GM20431 (cell line): ENCODE measurements around the gene FBXO3.

Source experiments
- in situ Hi-C: fragments of 300-500 bp; cut with MseI, MboI; formaldehyde crosslinking; loops from one replicate; pipeline ENCODE4 v1.15.0; 2020; ENCODE audit warnings: low sequenced_read_pairs; ENCODE audit not compliant: unreplicated experiment

Gene FBXO3

GRCh38 chr11:33706546-33706945 lies 67.8 kb downstream of the FBXO3 start:
- in situ Hi-C loops = no loop called here

GRCh38 chr11:33704240-33705002 lies 69.9 kb downstream of the FBXO3 start:
- in situ Hi-C loops = no loop called here

DNA sequence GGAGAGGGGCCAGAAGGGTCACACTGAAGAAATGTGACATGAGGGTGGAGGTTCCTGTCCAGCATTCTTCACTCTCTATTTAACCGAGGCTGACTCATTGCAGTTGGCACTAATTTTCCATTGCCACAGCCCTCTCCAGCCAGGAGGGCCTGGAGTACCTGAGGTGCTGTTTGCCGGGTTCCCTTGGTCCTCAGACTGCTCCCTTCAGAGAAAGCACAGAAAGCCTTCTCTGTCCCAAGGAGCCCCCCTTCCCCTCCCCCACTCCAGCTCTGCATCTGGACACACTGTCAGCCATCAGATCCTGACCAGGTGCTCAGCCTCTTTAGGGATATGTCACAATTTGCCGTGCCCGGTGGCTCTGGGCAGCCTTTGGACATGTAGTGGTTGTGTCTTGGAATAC lies 70.5 kb downstream of the FBXO3 start:
- in situ Hi-C loops = no loop called here

DNA sequence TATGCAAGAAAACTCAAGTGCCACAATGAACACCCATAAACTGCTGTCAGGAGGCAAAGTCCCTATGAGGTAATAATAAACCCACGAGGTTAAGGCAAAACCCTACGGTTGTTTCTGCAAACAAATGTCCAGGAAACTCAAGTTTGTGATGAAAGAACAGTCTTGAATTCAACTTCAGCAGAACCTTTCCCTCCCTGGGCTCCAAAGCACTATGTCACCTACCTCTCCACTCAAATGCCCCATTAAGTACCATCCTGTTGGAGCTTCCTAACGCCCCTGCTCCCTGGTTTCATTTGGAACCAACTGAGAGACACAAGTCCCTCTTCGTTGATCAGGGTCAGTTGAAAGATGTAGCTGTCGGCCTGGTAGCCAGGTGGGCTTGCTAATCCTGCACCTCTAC lies 71.1 kb downstream of the FBXO3 start:
- in situ Hi-C loops = no loop called here

GRCh38 chr11:33701302-33702230 lies 72.8 kb downstream of the FBXO3 start:
- in situ Hi-C loops = no loop called here

- in situ Hi-C loops = no loop called here
Measured at GRCh38 chr11:33700502-33701271, 73.6 kb downstream of the FBXO3 start, which contains the start of gene C11orf91. Gene C11orf91 (minus strand): TSS chr11:33700826. CDS start chr11:33700740, 86 bp downstream.

DNA sequence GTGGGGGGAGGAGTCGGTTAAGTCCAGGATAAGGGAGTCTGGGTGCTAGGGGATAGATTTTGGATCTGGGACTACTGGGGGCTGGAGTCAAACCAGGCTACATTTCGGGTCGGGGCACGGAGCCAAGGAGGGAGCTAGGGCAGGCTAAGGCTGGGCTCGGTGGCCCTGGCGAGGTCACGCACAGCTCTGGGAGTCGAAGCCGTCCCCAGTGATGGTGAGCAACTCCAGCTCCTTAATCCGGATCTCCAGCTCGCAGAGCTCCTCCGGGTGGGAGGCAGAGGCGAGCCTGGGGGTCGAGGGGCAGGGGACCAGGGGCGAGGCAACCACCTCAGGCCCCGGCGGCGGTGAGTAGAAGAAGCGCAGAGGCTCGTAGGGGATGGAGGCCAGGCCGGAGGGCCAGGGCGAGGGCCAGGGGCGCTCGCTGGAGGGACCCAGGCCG lies 74.2 kb downstream of the FBXO3 start:
- in situ Hi-C loops = no loop called here

DNA sequence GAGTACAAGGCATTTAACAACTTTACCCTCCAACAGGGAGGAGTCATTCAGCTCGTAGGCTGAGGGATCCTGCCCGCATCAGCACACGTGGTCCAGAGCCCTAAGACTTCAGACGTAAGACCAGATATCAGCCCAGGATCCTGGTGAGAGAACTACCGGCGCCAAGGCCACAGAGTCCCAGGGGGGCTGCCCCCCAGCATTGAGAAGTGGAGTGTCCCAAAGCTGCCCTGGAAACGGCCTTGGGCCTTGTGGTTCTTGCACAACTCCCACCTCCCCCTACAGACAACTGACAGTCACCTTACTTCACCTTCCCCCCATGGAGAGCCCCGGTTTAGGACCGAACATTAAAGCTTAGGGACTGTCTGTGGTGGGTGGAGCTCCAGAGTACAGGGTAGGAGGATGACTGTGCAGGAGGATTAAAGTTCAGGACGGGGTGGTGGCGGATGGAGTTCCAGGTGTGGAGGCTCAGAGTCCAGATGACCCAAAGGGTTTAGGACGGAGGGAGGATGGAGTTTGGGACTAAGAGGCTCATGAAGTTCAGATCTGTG lies 74.7 kb downstream of the FBXO3 start:
- in situ Hi-C loops = no loop called here

DNA sequence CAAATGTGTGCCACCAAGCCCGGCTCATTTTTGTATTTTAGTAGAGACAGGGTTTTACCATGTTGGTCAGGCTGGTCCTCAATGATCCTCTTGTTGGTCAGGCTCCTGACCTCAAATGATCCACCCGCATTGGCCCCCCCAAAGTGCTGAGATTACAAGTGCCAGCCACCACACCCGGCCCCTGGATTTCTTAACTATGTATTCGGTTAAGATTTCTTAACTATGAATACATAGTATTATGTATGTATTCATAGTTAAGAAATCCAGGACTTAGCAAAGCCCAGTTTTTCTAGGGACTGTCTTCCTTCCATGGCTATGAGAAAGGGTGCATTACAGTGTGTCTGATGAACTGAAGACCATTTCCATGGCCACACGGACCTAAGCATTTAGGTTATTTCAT lies 75.4 kb downstream of the FBXO3 start:
- in situ Hi-C loops = no loop called here

- in situ Hi-C loops = no loop called here
Measured at GRCh38 chr11:33697997-33698396, 76.3 kb downstream of the FBXO3 start.

- in situ Hi-C loops = no loop called here
Measured at GRCh38 chr11:33696931-33697638, 77.2 kb downstream of the FBXO3 start.

GRCh38 chr11:33696411-33696810 lies 77.9 kb downstream of the FBXO3 start:
- in situ Hi-C loops = no loop called here

DNA sequence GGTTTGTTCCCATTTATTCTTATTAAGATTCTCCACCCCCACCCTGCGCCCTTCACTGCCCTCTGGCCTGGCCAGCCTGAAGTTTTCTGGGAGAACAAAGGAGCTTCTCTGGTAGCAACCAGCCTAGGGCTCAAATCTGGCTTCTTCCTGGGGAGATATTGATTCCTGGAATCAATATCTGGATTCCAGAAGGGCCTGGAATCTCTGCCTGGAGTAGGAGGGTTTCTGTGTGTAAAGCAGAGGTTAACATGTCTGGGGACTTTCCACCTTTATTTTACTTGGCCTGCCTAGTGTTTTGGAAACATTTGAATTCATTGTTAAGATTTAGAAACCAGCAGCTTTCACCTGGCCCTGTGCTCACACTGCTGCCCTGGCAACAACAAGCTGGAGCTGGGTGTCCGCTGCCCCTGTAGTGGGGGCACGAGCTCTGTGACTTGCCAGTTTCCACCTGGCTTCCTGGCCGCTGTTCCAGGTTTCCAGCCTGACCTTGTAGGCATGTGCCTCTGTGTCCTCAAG lies 79.2 kb downstream of the FBXO3 start:
- in situ Hi-C loops = no loop called here

DNA sequence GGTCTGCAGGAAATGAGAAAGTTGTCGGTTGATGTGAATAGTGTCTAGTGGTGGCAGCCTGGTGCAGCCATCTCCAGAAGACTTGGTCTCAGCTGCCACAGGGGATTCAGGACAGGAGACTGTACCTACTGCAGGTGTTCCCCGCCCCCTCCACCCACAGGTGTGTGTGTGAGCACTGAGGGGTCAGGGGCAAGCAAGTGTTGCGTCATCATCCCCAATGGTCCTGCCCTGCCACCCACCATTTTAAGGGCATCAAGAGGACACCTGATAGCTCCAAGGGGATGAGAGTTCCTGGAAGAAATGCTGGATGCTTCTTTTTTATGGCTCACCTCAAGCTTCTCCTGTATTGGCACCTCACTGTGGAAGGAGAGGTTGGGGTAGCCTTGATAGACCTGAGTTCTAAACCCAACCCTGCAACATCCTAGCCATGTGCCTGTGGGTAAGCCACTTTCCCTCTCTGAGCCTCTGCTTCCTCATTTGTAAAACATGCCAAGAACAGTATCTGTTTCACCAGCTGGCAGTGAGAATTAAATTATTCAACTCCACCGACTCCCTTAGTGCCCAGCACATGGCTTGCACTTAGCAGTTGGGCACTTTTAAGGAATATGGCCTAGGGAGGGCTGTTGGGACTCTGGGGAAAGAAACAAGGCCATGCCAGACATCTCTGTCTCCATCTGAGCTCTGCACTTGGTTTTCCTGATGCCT lies 79.8 kb downstream of the FBXO3 start:
- in situ Hi-C loops = no loop called here

DNA sequence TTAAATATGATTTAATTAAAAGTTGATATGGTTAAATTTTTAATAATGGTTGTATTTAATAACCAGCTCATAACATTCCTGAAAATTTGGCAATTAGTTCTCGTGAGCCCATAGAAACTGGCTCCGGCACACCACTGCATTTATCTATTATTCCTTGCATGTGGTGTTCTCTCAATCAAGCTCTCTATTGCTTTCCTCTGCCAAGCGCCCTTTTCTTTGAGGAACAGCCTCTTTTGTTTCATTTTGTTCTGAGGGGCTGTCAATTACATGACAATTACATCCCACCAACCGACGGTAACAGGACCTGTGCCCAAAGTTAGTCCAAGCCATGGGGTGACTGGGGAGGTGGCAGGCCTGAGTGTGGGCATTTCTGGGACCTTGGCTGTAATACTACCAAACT lies 81.8 kb downstream of the FBXO3 start:
- in situ Hi-C loops = no loop called here

DNA sequence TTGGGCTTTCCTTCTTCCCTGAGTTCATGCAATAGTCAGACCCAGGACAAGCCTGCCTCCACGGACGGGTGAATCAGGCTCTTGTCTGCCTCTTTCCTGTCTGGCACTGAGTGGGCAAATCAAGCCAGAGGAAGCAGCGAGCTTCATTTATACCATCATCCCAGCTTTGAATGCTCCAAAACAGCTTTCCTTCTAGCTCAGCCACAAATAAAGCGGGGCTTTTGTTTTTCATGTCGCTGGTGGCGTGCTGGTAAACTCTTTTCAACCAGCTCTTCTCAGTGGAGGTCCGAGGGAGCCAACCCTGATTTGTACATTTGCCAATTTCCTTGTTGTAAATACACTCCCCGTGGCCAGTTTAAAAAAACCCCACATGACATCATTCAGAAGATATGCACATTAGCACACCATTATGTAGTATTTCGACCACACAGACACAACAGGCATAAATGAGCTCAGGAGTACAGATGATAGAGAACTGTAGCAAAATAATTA lies 82.3 kb downstream of the FBXO3 start:
- in situ Hi-C loops = no loop called here

DNA sequence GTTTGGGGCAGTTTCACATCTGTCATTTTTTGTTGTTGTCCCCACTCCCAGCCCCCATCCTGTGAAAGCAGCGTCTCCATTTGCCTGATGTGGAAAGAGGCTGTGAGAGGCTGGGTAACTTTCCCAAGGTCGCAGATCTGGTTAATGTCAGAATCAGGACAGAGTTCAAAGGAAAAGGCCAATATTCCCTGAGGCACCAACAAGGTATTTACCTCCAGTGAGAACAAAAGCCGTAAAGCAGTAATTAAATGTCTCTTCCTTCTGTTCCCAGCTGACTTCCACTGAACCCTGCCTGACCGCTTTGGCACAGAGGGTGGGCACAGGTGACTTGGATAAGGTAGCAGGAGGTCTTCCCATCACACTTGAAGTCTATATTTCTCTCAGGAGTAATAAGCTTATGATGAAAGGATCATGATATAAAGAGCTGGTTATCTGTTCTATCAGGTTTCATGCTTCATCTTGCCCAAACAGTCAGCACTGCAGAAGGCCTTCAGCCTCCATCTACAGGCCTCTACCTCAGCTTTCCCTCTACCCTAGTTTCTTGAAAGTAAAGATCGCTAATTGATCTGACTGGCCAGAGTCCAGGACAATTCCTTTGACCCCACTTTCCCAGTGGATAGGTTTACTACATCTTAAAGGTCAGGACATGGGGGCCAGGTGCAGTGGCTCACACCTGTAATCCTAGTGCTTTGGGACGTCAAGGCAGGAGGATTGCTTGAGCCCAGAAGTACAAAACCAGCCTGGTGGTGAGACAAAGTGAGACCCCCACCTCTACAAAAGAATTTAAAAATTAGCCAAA lies 83.1 kb downstream of the FBXO3 start:
- in situ Hi-C loops = no loop called here
